Gastroesophageal sphincter (tissue), 3 donors: ENCODE results near the gene CXCR4.

Source experiments
- CTCF ChIP-seq, 4 experiments: fragments of 200-600 bp in 2 of 4; fragments of 450-650 bp in 2 of 4; sonication (generic) in 1 of 4; IDR thresholded peaks; one replicate each; pipeline ENCODE4 v1.5.1; 2017 to 2019; ENCODE audit warnings: antibody characterized with exemption in 4 of 4, mild to moderate bottlenecking in 2 of 4, moderate library complexity in 2 of 4
- EP300 ChIP-seq: sonication (generic); formaldehyde crosslinking; IDR thresholded peaks from one replicate; pipeline ENCODE4 v1.6.1; 2017; ENCODE audit warnings: antibody characterized with exemption, mild to moderate bottlenecking
- POLR2A ChIP-seq, 2 donors: fragments of 450-650 bp; IDR thresholded peaks; one replicate each; pipeline ENCODE4 v1.6.1; 2017; ENCODE audit warnings: antibody characterized with exemption in 2 of 2, mild to moderate bottlenecking in 2 of 2, moderate library complexity in 1 of 2

- no peak for TF ChIP-seq CTCF (IDR thresholded peaks at IDR 0.05)
- no peak for TF ChIP-seq POLR2A (IDR thresholded peaks at IDR 0.05)
- no peak for TF ChIP-seq EP300
Measured at GRCh38 chr2:136065384-136065783, 52.6 kb downstream of the CXCR4 start.
